GM13977 (cell line): ENCODE results near the gene KRTAP10-4.
"Not testable (repeated sequence)": the region's sequence is repeated elsewhere in the genome, so short reads cannot be mapped to it uniquely, and the experiment has no call there.

Experiments used
- DNase-seq: peaks from one replicate; pipeline ENCODE4 v3.0.0; 2012; ENCODE audit warnings: low spot score
- in situ Hi-C: fragments of 300-500 bp; cut with MboI; formaldehyde crosslinking; loops from one replicate; pipeline ENCODE4 v1.12.0; 2022; ENCODE audit warnings: low sequenced_read_pairs, low pct_unique_long_range_greater_than_20kb, mixed read lengths, inconsistent platforms; ENCODE audit not compliant: unreplicated experiment
- TF ChIP-seq, protein P1 (sequence below): IDR thresholded peaks from 2 replicates; pipeline ENCODE4 v1.5.1; 2012; ENCODE audit warnings: mild to moderate bottlenecking, control low read depth; ENCODE audit not compliant: insufficient read depth; ENCODE audit errors: extremely low read depth, missing control alignments

Gene KRTAP10-4

GRCh38 chr21:44547656-44548331 is 25.7 kb upstream of the KRTAP10-4 start:
- DNase-seq, result no peak

GRCh38 chr21:44548381-44548780 is 25.1 kb upstream of the KRTAP10-4 start:
- TF ChIP-seq, protein P1, sequence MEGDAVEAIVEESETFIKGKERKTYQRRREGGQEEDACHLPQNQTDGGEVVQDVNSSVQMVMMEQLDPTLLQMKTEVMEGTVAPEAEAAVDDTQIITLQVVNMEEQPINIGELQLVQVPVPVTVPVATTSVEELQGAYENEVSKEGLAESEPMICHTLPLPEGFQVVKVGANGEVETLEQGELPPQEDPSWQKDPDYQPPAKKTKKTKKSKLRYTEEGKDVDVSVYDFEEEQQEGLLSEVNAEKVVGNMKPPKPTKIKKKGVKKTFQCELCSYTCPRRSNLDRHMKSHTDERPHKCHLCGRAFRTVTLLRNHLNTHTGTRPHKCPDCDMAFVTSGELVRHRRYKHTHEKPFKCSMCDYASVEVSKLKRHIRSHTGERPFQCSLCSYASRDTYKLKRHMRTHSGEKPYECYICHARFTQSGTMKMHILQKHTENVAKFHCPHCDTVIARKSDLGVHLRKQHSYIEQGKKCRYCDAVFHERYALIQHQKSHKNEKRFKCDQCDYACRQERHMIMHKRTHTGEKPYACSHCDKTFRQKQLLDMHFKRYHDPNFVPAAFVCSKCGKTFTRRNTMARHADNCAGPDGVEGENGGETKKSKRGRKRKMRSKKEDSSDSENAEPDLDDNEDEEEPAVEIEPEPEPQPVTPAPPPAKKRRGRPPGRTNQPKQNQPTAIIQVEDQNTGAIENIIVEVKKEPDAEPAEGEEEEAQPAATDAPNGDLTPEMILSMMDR, result no peak
- in situ Hi-C loops, result no loop called here
- no peak for DNase-seq

More at GRCh38 chr21:44547656-44548331, 25.7 kb upstream of the KRTAP10-4 start:
- in situ Hi-C loops, result no loop called here
- TF ChIP-seq, protein P1, result no peak

DNA sequence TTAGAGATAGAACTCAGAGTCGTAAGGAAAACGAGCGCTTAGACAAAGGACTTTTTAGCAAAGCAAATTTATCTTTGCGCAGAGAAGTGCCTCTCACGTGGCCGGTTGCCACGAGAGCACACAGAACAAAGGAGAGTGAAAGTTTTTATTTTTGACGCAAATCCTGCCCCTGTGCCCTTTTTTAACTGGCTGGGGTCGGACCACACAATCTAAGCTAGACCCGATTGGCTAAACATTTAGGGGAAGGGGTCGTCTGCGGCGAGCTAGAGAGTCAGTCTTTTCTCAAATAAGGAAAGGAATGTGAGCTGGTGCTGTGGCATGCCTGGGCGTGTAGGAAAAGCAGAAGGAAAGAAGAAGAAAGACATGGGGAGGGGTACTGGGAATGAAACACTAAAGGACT is 24.6 kb upstream of the KRTAP10-4 start:
- TF ChIP-seq, protein P1, result no peak
- DNase-seq, result no peak
- in situ Hi-C loops, result no loop called here

- no peak for DNase-seq
- TF ChIP-seq, protein P1, result no peak
- in situ Hi-C loops, result no loop called here
These were observed 23.9 kb upstream of the KRTAP10-4 start for GRCh38 chr21:44549525-44550211.

DNA sequence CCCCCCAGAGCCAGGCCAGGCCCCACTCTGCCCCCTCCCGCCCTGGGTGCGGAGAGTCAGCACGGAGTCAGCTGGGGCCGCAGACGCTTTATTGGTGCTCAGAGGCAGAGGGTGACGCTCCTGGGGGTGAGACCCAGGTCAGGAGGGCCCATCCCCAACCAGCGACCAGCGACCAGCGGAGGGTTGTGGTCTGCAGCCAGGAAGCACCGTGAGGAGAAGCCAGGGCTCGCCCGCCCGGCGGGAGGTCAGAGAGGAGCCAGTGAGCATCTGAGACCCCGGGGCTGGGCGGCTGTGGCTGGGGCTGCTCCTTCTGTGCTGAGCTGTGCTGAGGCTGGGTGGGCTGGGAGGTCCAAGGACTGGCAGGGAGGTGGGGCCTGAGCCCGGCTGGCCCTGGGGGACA is 23.2 kb upstream of the KRTAP10-4 start:
- DNase-seq, in situ Hi-C loops: not testable (repeated sequence)

GRCh38 chr21:44550807-44551206 is 22.7 kb upstream of the KRTAP10-4 start:
- no peak for DNase-seq
- TF ChIP-seq, protein P1, result no peak
- in situ Hi-C loops, result no loop called here

- no peak for DNase-seq
- TF ChIP-seq, protein P1, result no peak
- in situ Hi-C loops, result no loop called here
These were observed 22.1 kb upstream of the KRTAP10-4 start, which contains the start of gene KRTAP10-2 for GRCh38 chr21:44551340-44551961. TSS of gene KRTAP10-2 (minus strand) at chr21:44551505. CDS start at chr21:44551458, 47 bp downstream.
